Measurements from ENCODE around the gene SLC26A1.

DNA sequence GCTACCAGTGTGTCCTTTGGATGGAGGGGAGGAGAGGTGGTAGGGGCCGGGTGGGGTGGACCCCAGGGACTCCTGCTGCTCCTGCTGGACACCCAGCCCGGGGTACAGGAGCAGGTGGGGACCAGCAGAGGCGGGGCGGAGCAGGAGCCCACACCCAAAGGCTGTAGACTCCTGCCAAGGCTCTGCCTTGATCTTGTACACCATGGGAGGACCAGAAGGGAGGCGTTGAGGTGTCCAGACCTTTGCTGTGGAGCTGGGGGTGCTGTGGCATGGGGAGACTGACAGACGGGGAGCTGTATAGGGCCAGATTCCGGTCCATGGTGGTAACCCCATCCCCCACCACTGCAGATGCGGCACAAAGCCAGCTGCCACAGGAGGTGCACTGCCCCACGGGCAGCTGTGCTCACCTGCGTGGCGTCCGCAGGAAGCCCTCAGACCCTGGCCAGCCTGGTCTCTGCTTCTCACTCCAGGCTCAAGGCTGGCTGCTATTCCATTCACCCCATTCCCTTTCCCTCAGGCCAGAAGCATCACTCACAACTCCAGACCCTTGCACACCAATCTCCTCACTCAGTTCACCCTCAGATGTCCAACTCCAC is 5.0 kb upstream of the SLC26A1 start:
- TF ChIP-seq, protein P1, sequence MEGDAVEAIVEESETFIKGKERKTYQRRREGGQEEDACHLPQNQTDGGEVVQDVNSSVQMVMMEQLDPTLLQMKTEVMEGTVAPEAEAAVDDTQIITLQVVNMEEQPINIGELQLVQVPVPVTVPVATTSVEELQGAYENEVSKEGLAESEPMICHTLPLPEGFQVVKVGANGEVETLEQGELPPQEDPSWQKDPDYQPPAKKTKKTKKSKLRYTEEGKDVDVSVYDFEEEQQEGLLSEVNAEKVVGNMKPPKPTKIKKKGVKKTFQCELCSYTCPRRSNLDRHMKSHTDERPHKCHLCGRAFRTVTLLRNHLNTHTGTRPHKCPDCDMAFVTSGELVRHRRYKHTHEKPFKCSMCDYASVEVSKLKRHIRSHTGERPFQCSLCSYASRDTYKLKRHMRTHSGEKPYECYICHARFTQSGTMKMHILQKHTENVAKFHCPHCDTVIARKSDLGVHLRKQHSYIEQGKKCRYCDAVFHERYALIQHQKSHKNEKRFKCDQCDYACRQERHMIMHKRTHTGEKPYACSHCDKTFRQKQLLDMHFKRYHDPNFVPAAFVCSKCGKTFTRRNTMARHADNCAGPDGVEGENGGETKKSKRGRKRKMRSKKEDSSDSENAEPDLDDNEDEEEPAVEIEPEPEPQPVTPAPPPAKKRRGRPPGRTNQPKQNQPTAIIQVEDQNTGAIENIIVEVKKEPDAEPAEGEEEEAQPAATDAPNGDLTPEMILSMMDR (CRISPR knock-in tag; IDR thresholded peaks at IDR 0.05): no peak
- TF ChIP-seq POLR2AphosphoS2 (IDR thresholded peaks at IDR 0.05; ENCODE audit: low read depth, low read length): no peak
- TF ChIP-seq ARHGAP35 (CRISPR knock-in tag; IDR thresholded peaks at IDR 0.05; ENCODE audit: borderline replicate concordance): no peak
- TF ChIP-seq, protein P2, sequence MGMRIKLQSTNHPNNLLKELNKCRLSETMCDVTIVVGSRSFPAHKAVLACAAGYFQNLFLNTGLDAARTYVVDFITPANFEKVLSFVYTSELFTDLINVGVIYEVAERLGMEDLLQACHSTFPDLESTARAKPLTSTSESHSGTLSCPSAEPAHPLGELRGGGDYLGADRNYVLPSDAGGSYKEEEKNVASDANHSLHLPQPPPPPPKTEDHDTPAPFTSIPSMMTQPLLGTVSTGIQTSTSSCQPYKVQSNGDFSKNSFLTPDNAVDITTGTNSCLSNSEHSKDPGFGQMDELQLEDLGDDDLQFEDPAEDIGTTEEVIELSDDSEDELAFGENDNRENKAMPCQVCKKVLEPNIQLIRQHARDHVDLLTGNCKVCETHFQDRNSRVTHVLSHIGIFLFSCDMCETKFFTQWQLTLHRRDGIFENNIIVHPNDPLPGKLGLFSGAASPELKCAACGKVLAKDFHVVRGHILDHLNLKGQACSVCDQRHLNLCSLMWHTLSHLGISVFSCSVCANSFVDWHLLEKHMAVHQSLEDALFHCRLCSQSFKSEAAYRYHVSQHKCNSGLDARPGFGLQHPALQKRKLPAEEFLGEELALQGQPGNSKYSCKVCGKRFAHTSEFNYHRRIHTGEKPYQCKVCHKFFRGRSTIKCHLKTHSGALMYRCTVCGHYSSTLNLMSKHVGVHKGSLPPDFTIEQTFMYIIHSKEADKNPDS (CRISPR knock-in tag; IDR thresholded peaks at IDR 0.05): no peak
- TF ChIP-seq EP300 (IDR thresholded peaks at IDR 0.05; ENCODE audit: low read depth in 2 of 2, low read length in 2 of 2): no peak
- no peak for TF ChIP-seq EP300 (CRISPR knock-in tag; IDR thresholded peaks at IDR 0.05; ENCODE audit: borderline replicate concordance)
- TF ChIP-seq DPF2 (CRISPR knock-in tag; IDR thresholded peaks at IDR 0.05; ENCODE audit: borderline replicate concordance, low read depth): no peak
- TF ChIP-seq SP1 (IDR thresholded peaks at IDR 0.05): no peak
- TF ChIP-seq SP1 (CRISPR knock-in tag; IDR thresholded peaks at IDR 0.05): no peak
- no peak for TF ChIP-seq ASH2L (IDR thresholded peaks at IDR 0.05; ENCODE audit: insufficient read length, low read depth, low read length)
- no peak for TF ChIP-seq REST (IDR thresholded peaks at IDR 0.05; ENCODE audit: borderline replicate concordance in 1 of 2, low read depth in 1 of 2, low read length in 2 of 2)
- TF ChIP-seq ZFP91 (CRISPR knock-in tag; IDR thresholded peaks at IDR 0.05; ENCODE audit: borderline replicate concordance): no peak

Data from HepG2 (cell line).